GM12874 (cell line): ENCODE measurements around the gene ZNF687.

Experiments
- TF ChIP-seq, protein P1 (sequence below): IDR thresholded peaks from 2 replicates; pipeline ENCODE4 v1.5.1; 2011; ENCODE audit warnings: low read depth, mild to moderate bottlenecking, control low read depth, low read length, moderate library complexity; ENCODE audit not compliant: insufficient read depth

The ZNF687 gene

DNA sequence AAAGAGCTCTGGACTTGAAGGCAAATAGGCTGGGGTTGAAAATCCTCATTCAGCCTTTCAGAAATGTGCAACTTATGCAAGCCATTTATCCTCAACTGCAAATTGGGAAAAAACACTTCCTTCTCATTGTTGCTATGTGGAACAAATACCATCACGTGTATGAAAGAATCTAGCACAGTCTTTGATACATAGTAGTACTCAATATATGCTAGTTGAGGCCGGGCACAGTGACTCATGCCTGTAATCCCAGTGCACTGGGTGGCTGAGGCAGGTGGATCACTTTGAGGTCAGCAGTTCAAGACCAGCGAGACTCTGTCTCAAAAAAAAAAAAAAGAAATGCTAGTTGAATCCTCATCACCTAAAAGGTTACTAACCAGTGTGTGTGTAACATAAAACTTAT, 36.9 kb downstream of the ZNF687 start:
- TF ChIP-seq, protein P1, sequence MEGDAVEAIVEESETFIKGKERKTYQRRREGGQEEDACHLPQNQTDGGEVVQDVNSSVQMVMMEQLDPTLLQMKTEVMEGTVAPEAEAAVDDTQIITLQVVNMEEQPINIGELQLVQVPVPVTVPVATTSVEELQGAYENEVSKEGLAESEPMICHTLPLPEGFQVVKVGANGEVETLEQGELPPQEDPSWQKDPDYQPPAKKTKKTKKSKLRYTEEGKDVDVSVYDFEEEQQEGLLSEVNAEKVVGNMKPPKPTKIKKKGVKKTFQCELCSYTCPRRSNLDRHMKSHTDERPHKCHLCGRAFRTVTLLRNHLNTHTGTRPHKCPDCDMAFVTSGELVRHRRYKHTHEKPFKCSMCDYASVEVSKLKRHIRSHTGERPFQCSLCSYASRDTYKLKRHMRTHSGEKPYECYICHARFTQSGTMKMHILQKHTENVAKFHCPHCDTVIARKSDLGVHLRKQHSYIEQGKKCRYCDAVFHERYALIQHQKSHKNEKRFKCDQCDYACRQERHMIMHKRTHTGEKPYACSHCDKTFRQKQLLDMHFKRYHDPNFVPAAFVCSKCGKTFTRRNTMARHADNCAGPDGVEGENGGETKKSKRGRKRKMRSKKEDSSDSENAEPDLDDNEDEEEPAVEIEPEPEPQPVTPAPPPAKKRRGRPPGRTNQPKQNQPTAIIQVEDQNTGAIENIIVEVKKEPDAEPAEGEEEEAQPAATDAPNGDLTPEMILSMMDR = no peak

DNA sequence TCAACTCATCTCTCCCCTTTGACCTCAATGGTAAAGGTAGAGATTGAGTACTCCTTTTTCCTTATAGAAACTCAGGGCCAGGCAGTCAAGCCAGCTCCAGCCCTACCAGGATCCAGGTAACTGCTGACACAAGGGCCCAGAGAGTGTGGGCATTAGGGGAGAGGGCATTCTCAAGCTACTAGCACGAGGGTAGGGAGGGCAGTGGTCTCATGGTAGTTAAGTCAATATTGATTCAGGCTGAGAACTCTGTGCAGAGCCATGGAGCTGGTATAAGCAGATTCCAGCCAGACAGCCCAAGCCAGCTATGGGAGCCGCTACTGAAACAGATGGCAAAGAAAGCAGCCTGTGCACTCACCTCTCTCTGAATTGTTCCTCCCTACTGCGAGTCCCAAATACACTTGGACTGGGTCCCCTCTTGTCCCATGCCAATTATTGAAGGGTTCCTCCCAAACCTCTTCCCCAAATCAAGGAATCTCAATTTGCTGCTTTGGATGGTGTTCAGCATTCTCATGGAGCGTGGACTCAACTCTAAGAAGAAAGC, 42.4 kb downstream of the ZNF687 start:
- TF ChIP-seq, protein P1 = no peak

DNA sequence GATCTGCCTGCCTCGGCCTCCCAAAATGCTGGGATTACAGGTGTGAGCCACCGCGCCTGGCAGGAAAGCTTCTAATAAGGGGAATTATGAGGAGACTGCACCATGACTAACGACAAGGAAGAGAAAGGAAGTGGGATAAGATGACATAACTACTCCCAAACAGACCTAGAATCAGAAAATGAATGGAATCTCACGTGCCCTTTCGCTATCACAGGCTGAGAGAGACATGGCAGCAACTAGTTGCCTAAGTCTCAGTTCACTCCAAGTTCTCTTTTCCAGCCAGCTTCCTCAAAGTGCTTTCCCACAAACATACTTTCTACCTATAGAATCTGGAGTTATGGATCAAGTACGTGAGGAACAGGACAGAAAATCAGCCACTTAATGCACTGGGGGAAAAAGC, 43.1 kb downstream of the ZNF687 start:
- TF ChIP-seq, protein P1 = no peak

DNA sequence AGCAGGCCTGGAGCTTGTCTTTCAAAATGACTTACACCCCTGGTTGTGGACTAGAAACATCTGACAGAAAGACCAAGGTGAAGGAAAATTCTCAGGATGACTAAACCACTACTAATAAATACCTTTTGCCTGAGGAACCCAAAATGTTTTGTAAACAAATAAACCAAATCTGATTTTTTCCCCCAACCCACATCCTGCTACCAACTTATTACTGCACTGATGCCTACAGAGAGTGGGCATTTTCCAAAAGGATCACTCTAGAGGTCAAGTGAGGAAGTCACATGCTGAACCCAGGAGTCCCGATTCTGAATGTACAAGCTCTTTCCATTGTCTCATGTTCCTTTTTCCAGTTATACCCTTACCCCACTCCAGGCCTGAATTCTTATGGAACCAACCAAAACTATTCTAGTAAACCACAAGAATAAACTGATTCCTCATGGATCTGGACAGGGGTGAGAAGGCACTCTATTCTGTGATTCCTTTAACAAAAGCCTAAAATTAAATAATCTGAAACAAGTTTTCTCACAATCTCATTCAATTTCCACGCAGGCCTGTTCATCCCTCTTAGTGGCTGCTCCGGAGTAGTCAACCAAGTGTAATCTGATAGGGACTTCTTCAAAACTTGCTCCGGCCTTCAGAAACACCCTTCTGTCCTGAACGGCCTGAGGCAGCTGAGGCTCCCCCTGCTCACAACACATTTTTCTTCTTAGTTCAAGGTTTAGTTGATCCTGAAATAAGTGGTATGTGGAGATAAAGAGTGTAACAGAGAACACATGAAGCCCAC, 43.7 kb downstream of the ZNF687 start:
- TF ChIP-seq, protein P1 = no peak

DNA sequence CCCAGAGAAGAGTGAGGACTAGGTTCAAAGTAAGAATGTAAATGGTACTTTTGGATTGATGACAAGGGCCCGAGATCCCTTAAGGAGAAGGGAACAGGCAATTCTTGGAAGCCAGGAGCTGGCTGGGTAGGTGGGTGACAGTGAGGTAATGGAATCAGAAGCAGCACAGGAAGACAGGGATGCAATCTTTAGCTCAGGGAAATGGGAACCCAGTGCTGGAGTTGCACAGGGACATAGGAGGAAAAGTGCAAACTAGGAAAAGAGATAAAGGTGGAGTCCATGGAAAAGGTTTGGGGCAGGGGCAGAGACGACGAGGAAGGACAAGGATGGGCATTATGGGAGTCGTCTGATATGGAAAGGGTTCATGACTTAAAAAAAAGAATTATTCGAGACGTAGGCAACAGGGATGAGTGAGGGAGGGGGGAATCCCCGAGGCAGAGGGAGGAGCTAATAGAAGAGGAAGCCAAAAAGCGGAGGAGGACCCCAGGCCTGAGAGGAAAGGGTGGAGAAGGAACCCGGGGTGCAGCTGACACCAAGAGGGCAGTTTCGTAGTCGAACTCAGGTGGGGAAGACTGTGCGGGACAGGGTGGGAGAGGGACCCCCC, 44.6 kb downstream of the ZNF687 start:
- TF ChIP-seq, protein P1 = no peak

GRCh38 chr1:151327223-151327902, 45.3 kb downstream of the ZNF687 start, which contains the start of gene PI4KB:
PI4KB (minus strand) TSS chr1:151327416; CDS start chr1:151316481, 10,935 bp downstream.
- TF ChIP-seq, protein P1 = no peak

- TF ChIP-seq, protein P1 = no peak
Measured at GRCh38 chr1:151327903-151328674, 46.0 kb downstream of the ZNF687 start.
